ENCODE measurements around the gene ACIN1.

Gene ACIN1

DNA sequence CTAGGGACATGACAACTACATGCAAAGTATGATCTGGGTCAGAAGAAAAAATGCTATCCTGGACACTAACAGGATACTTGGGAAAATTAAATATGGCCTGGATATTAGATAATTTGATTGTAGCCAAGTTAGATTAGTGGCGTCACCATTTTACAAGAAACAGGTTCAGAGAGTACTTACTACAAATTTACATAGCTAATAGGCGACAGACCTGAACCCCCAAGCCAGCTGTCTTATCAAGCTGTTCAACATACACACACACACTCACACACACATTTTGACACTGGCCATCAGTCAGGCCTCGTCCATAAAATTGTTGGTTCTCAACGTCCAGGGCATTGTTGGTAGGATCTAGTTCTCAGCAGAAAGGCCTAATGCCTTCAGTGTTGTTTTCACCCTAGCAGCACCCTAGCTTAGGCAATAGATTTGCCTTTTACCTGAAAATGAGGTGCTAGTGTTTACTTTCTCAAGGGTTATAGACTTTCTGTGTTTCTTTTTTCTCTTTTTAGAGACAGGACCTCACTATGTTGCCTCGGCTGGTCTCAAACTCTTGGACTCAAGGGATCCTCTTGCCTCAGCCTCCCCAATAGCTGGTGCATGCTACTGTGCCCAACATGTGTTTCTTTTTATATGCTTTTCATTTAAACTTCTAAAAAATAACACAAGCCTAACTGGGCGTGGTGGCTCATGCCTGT, 81.7 kb downstream of the ACIN1 start:
- DNase-seq (ENCODE audit: low read depth) = no peak

DNA sequence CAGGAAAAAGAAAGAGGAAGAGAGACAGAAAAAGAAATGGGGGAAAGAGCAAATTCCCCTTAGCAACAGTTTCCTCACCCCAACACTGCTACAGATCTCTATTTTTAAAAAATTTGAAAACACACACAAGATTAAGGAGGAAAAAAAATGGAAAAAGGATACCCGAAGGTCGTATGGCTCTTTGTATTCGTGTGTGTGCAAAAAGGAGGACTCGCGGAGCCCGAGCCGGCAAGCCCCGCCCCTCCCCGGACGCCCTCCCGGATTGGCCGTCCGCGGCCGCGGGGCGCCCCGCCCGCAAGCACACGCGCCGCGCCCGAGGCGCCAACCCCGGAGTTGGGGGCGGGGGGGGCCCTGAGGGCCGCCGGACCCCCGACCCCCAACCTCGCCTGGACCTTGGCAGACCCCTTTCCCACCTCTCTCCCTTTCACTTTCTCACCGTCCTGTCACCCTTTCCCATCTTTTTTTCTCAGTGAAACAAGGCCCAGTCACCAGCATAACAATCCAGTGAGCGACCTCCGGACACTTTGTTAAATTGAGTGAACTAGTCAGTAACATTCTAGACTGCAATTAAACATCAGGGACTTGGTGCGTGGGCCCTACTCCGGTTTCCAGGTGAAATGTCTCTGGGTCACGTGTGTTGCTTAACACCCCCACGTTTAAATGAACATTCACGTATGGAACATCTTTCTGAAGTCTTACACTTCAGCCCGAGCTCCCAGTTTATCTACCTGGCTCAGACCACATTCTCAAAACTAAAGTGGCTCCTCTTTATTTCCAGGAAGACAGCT, 84.8 kb downstream of the ACIN1 start, which contains the start of gene C14orf93:
Gene C14orf93, minus strand, starts transcription at position 205 of the 788 bp plus-strand sequence. CDS start 11,120 bp downstream, outside the sequence.
- peak; percentile 43 for DNase-seq (ENCODE audit: low read depth)

DNA sequence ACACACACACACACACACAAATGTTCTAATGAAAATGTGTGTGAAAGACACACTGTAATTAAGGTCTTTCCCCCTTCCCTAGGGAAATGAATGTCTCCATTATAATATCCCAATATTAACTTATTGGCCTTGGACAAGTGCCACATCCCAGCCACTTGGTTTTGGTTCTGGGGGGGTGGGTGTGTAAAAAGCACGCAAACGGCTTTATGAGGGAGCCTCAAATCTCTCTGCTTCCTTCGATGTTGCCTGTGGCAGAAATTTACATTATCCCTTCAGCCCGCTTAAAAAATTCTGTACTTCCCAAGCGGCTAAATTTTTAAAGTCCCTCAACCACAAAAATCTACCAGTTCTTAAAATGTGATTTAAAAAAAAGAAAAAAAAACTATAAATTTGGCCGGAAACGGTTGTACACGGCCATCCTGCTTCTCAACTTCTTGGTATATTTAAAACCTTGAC, 85.4 kb downstream of the ACIN1 start:
- DNase-seq (ENCODE audit: low read depth) = no peak

DNA sequence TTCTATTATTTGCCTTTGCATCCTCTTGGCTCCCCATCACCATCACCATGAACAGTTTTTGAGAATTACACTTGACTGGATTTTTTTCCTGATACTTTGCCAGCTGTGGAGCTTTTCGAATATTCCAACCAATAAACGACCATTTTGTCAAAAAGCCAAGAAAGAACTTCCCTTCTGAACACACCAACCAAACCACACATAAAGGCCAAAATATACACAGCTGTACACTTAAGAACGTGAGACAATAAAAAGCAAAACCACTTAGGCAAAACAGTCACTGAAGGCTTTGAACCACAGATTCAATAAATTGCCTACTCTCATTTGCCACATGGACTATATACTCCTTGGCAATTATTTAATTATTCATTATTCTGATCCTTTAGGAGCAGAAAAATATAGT, 86.1 kb downstream of the ACIN1 start:
- DNase-seq (ENCODE audit: low read depth) = no peak
